Measurements from ENCODE around the gene KATNAL1.

DNA sequence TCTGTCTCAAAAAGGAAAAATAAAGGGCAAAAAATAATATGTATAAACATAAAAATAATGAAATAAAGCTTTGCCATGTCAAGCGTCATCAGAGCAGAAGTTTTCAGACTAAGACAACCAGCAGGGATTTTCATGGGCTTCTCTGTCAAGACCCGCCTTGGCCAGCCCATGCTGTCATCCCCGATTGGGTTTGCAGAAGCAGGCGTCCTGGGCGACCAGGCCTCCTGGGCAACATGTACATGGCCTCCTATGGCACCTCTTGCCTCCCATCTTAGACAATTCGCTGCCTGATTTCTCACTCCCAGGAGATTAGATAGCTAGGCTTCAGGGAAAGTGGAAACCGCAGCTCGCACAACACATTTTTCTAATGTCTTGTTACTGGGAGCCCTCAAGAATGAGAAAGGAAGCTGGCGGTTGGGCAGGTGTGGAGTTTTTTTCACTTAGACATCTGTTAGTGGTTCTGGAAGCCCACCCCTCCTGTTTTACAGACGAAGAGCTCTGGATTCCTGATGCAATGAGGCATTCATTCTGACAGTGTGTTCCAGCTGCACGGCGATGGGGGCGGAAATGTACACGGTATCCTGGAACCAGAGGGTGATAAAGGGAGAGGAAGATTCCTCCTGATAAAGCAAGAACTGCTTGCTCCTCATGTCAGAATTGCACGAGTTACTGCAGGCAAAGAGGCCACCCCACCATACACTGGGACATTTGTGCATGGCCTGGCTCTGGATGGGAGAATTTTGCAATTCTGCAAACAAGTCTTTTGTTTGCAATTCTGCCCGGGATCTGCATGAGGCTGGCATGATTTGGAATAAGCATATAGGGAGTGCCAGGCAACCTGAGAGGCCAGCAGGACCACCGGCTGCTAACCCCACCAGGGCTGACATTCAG is 47.4 kb upstream of the KATNAL1 start:
- TF ChIP-seq POLR2A (IDR thresholded peaks at IDR 0.05; ENCODE audit: low read depth, low read length) (no peak), POLR2AphosphoS5 (IDR thresholded peaks at IDR 0.05; ENCODE audit: low read depth, low read length) (no peak)

Data from GM12892 (cell line).